ENCODE measurements around the gene ADGRF1.
"Not testable (repeated sequence)": the region's sequence is repeated elsewhere in the genome, so short reads cannot be mapped to it uniquely, and the experiment has no call there.

Gene ADGRF1

DNA sequence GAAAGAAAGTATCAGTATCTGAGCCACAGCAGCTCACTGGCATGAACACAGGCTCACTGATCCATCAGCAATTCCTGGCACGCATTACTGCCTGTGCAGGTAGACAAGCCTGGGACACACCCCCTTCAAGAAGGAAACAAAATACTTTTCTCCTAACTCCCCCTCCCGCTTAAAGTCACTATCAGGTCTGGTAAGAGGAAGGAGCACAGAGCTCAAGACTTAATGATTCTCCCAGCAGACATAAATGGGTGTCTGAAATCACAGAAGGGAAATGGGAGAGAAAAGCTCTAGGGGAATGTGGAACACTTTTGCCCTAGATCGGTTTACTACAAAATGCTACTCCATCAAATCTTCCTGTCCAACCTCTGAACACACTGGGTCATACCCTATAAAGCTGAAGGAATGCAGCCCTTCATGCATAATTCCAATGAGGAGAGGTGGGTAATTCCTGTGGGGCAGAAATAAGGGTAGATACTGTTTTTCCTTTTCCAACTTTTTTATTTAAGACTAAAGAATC, at the start of gene ADGRF1:
ADGRF1 (minus strand) TSS at position 58 of the 517 bp plus-strand sequence. CDS start 13,271 bp downstream, outside the sequence.
- DNase-seq: no peak

DNA sequence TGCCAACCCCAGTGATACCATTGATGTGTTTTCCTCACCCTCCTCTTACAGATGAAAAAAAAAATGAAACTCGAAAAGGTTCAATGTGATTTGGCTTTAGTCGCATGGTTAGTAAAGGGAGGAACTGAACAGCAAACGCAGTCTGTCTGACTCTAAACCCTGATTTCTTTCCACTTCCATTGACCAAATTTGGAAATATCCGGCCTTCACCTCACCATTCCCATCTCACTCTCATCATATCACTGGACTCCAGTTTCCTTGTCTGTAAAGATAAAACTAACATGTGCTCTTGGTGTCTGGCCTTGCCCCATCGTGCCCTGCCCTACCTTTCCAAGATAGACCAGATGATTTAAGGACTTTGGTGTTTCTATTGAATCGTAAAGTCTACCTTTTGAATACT, 48.7 kb upstream of the ADGRF1 start:
- no peak for DNase-seq

DNA sequence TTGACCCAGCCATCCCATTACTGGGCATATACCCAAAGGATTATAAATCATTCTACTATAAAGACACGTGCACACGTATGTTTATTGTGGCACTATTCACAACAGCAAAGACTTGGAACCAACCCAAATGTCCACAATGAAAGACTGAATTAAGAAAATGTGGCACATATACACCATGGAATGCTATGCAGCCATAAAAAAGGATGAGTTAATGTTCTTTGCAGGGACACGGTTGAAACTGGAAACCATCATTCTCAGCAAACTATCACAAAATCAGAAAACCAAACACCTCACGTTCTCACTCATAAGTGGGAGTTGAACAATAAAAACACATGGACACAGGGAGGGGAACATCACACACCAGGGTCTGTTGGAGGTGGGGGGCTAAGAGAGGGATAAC, 47.3 kb upstream of the ADGRF1 start:
- not testable (repeated sequence) for DNase-seq

DNA sequence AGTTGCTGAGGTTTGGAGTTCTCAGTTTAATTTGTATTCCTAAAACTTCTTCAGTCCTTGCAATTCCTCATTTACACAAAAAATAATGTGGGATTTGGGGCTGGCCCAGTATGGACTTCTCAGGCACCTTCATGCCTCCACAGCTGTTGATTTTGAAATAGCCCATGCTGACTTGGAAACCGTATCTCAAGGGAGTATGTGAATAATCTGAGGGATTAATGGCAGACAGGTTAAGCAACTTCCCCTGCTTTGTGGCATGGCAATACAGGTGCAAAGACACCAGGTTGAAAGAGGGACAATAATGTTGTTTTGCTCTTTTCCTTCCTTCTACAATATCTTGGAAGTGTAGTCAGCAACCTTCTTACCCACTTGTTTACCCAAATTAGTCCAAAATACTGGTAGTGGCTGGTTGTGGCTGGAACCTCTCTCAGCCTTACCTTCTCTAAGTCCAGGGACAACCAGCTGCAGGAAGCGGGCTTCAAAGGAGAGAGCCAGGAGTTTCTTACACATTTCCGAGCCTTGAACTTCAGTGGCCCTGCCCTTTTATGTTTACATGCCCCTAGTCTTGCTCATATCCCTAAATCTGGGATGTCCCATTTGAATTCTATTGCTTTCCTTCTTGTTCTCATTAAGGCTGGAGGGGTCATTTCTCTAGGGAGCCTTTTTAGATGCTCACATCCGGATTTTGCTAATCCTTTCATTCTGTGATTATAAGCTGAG, 44.1 kb upstream of the ADGRF1 start:
- DNase-seq: no peak

DNA sequence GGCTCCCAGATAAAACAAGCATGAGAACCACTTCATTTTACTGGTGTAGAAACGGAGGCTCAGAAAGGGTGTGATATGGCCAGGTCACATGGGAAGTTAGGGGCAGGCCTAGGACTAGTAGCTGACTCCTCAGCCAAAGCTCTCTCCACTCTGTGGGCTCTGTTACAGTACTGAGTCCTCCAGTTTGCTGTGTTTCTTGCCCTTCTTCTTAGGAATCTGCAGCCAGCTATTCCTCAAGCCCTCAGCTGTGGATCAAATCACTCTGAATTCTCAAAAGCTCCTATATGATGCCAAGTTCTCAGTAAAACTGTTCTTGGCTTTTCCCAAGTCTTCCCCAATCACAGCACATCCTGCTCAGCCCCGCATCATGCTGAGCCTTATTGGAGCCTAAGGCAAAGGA, 42.5 kb upstream of the ADGRF1 start:
- no peak for DNase-seq

DNA sequence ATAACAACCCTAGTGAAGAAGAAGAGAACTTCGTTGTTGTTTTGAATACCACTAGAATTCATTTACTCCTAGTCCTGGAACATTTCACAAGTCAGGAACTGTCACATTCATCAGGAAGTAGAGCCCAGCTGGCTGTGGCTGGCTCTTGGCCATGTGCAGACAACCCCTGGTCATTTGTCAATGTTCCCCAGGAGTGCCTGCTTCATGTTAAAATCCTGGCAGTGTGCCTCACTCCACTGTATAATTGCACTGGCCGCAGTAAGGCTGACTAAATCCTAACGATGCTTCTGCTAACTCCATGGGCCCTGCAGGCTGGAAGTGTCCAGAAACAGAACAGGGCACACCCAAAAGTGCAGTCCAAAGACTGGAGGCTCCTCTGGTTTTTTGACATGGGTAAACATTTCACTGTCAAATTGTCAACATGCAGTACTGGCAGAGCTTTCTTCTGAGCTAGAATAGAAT, 41.5 kb upstream of the ADGRF1 start:
- no peak for DNase-seq

DNA sequence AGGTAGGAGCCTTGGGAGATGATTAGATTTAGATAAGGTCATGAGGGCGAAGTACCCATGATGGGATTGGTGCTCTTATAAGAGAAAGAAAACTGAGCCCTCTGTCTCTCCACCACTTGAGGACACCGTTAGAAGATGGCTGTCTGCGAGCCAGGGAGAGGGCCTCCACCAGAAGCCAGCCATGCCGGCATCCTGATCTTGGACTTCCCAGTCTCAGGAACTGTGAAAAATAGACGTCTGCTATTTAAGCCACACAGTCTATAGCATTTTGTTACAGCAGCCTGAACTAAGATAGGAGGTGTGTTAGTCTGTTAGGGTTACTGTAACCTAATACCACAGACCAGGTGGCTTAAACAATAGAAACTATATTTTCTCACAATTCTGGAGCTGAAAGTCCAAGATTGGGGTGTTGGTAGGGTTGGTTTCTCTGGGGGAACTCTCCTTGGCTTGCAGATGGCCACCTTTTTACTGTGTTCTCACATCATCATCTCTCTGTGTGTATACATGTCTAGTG, 38.0 kb upstream of the ADGRF1 start:
- no peak for DNase-seq

DNA sequence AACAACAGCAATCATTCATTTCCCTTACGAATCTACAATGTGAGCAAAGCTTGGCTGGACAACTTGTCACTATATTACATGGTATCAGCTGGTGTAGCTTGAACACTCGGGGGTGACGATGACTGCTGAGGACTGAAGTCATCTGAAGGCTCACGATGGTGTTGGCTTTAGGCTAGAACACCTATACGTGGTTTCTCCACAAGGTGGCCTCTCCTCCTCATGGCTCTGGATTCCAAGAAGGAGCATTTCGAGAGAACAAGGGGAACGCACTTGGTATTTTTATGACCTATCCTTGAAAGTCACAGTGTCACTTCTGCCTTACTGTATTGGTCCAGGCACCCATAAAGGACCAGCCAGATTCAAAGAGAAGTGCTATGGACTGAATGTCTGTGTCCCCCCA, 37.5 kb upstream of the ADGRF1 start:
- DNase-seq: no peak

DNA sequence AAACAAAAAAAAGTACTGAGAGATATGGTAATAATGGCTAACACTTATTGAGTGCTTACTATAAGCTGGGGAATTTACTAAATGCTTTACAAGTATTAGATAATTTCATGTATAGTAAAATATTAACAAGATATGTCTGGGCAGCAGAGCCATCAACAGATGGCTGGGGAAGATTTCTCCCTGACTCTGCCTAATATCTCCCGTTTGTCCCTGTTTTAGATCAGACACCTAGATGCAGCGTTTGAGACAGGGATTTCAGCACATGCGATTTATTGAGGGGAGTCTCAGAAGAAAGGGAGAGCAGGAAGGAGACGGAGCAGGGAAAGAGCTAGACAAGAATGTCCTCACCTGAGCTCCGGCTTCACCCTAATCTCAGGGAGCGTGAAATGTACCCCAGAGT, 36.9 kb upstream of the ADGRF1 start:
- DNase-seq: no peak

DNA sequence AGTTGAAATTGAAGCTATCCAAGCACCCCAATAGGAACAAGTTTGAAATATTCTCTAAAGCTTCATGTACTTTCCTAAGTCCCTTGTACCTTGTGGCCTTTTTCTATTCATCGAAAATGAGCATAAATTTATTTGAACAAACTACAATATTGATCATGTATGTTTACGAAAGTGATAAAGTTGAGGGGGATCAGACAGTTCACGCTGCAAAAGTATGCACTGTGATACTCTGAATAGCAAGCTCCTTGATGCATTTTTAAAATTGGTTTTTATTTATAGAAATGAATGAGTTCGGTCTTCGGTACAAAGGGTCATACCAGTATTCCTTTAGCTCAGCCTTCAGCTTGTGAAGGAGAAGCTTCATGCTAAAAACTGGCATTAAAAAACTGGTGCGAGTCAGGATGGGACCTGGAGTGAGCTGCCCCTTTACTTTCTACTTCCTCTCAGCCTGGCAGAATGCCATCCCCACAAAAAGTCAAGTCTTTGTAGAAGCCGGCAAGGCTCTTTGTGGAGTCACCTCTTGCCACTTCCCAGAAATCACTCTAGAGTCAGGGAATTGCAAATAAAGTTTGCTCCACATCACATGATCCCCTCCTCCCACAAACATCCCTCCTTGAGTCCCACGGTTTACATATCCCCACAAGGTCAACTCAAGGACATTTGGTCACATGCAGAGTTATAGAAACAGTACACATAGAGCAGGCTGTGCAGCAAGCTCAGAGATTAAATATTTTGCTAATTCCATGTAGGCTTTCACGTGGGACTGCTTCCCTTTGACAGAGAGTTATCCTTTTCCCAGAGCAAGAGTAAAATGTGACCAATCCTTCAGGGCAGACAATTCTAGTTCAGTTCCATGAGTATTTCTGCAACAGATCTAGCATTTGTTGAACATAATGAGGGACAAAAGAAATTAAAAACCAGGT, 34.6 kb upstream of the ADGRF1 start:
- no peak for DNase-seq

DNA sequence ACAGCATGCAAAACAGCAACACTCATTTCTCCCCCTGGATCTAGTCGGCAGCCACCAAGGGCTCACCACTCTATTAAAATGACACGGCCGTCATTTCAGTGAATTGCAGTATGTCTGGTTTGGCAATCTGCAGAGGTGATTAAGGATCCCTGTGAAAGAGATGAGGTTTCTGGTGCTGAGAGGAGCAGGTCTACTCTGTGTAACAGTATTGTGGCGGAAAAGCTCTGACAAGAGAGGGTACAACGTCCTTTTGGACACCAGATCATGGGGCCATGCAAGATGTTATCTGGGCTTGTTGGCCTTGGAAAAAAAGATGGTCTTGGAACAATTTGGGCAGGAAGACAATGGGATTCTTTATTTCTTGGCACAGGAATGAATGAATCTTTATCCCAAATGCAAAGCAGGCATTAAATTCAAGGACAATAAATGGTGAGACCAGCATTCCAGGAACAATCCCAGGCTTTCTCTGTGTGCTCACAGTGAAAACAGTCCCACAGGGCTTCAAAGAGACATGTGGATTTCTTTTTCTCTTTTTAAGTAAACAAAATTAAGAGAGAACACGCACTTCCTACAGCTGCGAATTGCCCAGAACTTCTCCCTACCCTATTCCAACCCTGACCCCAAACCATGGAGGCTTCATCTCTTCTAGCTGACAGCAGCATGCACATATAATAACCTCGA, 33.7 kb upstream of the ADGRF1 start:
- DNase-seq: no peak

DNA sequence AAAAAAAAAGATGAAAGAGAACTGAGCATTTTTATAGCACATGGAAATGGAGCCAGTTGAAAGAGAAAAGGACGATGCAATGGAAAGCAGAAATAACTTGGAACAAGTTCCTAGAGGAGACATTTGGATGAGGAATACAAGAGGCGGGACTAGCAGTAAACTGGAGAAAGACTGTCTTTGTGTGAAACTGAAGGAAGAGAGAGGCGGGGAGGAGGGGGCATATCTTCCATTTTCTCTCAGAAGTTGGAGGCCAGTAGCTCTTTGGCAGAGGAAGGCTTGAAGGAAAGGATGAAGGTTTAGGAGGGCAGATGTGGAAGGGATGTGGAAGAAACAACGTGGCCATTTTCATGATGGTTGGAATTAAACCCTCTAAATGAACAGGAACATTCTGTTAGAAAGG, 33.0 kb upstream of the ADGRF1 start:
- DNase-seq: no peak

DNA sequence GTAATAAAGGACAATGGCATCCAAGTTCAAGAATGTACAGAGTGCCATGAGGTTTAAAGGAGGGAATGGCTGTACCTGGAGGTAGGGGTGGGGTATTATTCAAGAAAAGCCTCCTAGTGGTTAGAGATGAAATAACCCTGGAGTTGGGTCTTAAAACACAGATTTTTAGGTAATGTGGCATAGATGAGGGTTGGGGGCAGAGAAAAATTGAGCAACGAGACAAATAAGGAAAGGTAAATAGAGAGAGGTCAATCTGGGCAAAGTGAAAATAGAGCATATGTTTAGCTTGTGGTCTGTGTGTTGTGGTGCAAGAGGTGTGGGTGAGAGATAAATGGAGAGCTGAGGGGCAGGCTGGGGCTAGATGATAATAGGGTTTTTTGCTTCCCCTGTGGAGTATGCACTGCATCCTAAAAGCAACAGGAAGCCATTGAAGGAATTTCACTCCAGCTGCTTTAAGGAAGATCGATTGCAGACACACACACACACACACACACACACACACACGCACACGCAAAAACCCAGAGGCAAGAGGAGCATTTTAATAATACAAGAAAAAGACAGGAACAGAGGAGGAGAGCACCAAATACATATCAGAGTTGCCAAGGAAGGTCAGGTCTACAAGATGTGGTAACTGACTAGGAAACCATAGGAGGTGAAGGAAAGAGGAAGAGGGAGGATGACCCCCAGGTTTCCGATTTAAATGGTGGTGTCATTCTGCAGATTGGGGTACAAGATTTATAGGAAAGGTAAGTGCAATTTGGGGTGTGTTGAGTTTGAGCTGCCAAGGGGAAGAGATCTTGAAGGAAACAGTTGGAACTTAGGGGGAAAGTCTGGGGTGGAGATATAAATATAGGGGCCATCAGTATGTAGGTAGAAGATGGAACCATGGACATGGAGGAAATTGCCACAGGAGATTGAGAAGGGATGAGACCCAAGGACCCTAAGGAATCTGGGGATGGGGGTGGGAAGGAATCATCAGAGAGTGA, 31.3 kb upstream of the ADGRF1 start:
- DNase-seq: no peak

DNA sequence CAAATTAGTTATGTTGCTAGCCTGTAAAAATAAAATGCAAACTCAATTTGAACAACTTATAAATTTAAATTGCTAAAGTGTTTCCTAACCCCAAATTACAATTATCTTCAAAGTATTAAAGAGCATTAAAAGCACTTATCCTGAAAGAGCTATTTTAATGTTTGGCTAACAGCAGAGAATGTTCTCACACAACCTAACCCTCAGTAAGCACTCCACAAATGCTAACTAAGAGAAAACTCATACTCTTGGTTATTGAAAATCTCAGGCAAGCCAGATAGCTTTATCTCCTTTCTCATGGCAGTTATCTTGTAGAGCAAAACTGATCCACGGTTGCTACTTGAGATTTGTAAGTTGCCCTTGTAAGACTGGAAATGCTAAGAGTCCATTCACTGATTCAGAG, 30.5 kb upstream of the ADGRF1 start:
- DNase-seq: no peak

DNA sequence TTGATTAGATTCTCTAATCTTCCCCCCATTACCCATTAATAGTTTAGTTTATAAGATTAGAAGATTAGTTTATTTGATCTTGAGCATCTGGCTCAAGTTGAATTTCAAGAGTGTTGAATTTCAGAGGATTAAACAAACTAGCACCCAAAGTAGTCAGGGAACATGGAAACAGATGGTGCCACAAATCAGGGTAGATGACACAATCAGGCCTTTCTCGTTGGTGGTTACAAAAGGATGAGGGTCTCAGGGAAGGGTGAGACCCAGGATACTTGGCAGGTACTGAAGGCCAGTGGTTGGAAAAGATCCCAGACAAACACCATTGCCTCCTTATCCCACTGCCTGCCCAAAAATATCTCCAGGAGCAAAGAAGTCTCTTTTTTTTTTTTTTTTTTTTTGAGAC, 29.5 kb upstream of the ADGRF1 start:
- DNase-seq: no peak

DNA sequence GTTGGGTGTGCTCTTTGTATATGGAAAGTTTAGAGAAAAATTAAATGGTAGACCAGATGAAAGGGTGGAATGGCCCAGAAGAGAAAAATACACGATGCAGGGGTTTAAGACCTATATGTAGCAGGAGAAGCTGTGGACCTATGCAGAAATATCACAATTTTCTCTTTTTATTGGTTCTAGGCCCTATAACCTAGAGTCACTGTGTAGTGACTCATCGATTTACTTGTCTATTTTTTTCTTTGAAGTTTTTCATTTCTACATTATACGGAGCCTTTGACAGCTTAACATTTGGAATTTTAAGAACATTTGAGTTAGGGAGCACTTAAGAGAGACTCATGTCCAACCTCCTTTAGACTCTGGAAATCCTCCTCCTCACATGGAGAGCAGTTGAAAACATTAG, 28.3 kb upstream of the ADGRF1 start:
- DNase-seq: no peak

DNA sequence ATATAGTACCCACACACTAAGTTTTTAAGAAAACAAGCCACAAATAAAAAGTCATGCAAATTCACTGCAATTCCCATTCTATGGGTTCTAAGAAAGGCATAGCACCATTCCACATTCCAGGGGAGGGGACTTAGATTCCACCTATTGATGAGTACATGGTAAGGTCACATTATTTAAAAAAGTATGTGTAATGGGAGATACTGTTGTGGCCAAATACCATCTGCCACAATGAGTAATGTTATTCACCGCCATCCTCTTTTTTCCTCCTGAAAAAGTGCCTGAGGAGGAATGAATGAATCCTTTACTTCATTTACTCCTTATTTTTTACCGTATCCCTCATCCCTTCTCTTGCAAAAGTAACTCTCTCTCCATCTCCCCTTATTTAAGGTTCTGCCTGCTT, 27.0 kb upstream of the ADGRF1 start:
- DNase-seq: no peak

DNA sequence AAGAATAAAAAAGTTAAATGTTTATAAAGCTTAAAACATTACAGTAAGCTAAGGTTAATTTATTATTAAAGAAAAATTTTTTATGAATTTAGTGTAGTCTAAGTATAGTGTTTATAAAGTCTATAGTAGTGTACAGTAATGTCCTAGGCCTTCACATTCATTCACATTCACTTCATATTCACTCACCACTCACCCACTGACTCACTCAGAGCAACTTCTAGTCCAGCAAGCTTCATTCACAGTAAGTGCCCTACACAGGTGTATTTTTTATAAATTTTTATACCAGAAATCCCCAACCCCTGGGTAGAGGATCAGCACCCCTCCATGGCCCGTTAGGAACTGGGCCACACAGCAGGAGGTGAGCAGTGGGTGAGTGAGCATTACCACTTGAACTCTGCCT, 24.3 kb upstream of the ADGRF1 start:
- no peak for DNase-seq

DNA sequence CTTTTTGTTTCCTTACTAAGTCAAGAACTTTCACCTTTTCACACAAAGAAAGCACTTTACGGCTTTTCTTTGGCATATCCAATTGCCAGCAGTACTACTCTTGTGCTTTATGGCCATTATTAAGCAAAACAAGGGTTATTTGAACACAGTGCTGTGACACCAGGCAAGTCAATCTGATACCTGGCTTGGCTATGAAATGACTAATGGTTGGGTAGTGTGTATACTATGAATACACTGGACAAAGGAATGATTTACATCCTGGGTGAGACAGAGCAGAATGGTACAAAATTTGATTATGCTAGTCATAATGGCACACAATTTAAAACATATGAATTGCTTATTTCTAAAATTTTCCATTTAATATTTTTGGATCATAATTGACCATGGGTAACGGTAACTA, 22.1 kb upstream of the ADGRF1 start:
- DNase-seq: no peak

DNA sequence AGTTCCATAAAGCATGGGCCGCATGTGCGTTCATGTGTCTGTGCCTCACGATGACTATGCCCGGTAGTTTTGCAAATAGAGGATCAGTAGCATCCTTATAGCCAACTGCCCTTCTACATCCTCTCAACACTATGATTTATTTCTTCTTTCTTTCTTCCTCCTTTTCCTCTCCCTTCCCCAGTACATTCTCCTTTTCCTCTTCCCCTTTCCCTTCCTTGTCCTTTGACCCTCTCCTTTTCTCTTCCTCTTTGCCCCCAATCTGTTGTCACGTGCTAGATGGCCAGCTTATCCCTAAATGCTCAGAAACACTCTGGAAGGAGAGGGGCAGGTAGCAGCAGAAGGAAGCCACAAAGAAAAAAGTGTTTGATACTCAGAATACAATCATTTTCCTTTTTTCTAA, 20.2 kb upstream of the ADGRF1 start:
- DNase-seq: no peak

Data from activated effector memory CD4-positive, alpha-beta T cell treated with anti-CD3 and anti-CD28 coated beads, Interleukin-2, amount 50 U/mL, for 16 hours (primary cell).